Endodermal cell (in vitro differentiated cells): Measurements from ENCODE around the gene ITGB3. TPM values are rescaled to one million over a fixed set of nuclear protein-coding genes. Genes with fewer than 3 reads are reported as not detected.
A peak's percentile ranks its signal among the peaks of the same experiment; 100 is the strongest.

Experiments used
- DNase-seq: peaks from one replicate; pipeline ENCODE4 v3.0.0-alpha.2; 2017
- H3K27ac ChIP-seq: 2 replicates; pipeline ENCODE4 v1.5.1; 2013; ENCODE audit warnings: mild to moderate bottlenecking, low read depth, low read length, moderate library complexity
- H3K27me3 ChIP-seq: 2 replicates; pipeline ENCODE4 v1.6.1; 2013; ENCODE audit warnings: mild to moderate bottlenecking, low read length, moderate library complexity; ENCODE audit not compliant: insufficient read depth, control insufficient read depth, poor library complexity, severe bottlenecking
- H3K36me3 ChIP-seq: 2 replicates; pipeline ENCODE4 v1.7.0; 2013; ENCODE audit warnings: mild to moderate bottlenecking, low read length, moderate library complexity; ENCODE audit not compliant: control insufficient read depth, insufficient read depth
- H3K4me1 ChIP-seq: one replicate; pipeline ENCODE4 v1.7.0; 2013; ENCODE audit warnings: low read length; ENCODE audit not compliant: control insufficient read depth, insufficient read depth
- H3K4me3 ChIP-seq: 2 replicates; pipeline ENCODE4 v1.5.1; 2013; ENCODE audit warnings: mild to moderate bottlenecking, low read length, moderate library complexity
- H3K9ac ChIP-seq: 2 replicates; pipeline ENCODE4 v1.6.1; 2013; ENCODE audit warnings: mild to moderate bottlenecking, low read length, moderate library complexity; ENCODE audit not compliant: poor library complexity, severe bottlenecking; ENCODE audit errors: extremely low read depth
- H3K9me3 ChIP-seq: 2 replicates; pipeline ENCODE4 v1.6.1; 2013; ENCODE audit warnings: mild to moderate bottlenecking, low read length, moderate library complexity; ENCODE audit not compliant: control insufficient read depth
- H3K27ac Mint-ChIP-seq: 2 replicates; pipeline ENCODE4 v1.8.0; 2020; ENCODE audit warnings: mixed read lengths
- H3K27me3 Mint-ChIP-seq: 2 replicates; pipeline ENCODE4 v1.8.0; 2021; ENCODE audit warnings: mild to moderate bottlenecking, mixed read lengths; ENCODE audit not compliant: insufficient read depth
- H3K36me3 Mint-ChIP-seq: 2 replicates; pipeline ENCODE4 v1.8.0; 2020; ENCODE audit warnings: low read depth, mixed read lengths
- H3K4me1 Mint-ChIP-seq: 2 replicates; pipeline ENCODE4 v1.8.0; 2020; ENCODE audit warnings: mixed read lengths
- H3K4me3 Mint-ChIP-seq: 2 replicates; pipeline ENCODE4 v1.8.0; 2020; ENCODE audit warnings: mild to moderate bottlenecking, moderate library complexity, mixed read lengths
- H3K9me3 Mint-ChIP-seq: 2 replicates; pipeline ENCODE4 v1.8.0; 2020; ENCODE audit warnings: mild to moderate bottlenecking, mixed read lengths
- WGBS, 2 experiments: methylation state at CpG; one replicate each; pipeline versions ENCODE4 v1.1.5 to v1.1.7; 2013; ENCODE audit warnings: missing lambda C conversion rate in 2 of 2, mixed read lengths in 1 of 2; ENCODE audit not compliant: insufficient coverage in 1 of 2, insufficient read length in 1 of 2; 5-methylcytosine and 5-hydroxymethylcytosine counted together
- total RNA-seq, 2 donors: library from RNA; stranded (reverse); fragmentation: NEBNext Ultra II Directional in 1 of 2; extraction: Animal tissue kit (Norgen Biotek cat#: 25700) in 1 of 2; gene quantifications; 2 replicates in 1 of 2; 3 replicates in 1 of 2; pipeline ENCODE4 v1.2.1, GENCODE V29; 2021
- TF ChIP-seq, protein P1 (sequence below): fragments of 200-600 bp; sonication (generic); conservative IDR thresholded peaks from 2 replicates; pipeline ENCODE4 v1.5.0; 2021; ENCODE audit warnings: antibody characterized with exemption, mild to moderate bottlenecking

Gene ITGB3
- total RNA-seq, 2 donors from 2014 or later, result 0.51 to 0.73 TPM

DNA sequence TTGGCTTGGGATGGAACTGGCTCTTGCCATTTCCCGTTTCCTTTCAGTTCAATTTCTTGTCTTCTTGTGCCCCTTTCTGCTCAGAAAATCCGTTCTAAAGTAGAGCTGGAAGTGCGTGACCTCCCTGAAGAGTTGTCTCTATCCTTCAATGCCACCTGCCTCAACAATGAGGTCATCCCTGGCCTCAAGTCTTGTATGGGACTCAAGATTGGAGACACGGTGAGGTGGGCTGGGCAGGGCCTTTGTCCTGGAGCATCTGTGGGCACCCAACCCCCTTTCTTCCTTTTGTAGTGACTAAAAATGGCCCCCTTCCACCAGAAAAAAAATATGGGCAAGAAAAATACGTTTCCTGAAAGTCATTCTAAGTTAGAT lies 37.2 kb downstream of the ITGB3 start:
- DNase-seq, result no peak
- Histone ChIP-seq H3K9ac (no peak overlapping the region), H3K27ac (no peak overlapping the region), H3K9me3 (no peaks in the 10 kb centered on the region), H3K27me3 (no peaks in the 10 kb centered on the region), H3K4me3 (no peak overlapping the region), H3K4me1 (no peaks in the 10 kb centered on the region), H3K36me3 (no peaks in the 10 kb centered on the region)
- no peaks in the 10 kb centered on the region for H3K36me3 Mint-ChIP-seq
- H3K27me3 Mint-ChIP-seq, result peaks cover 58% of the 10 kb centered on the region
- H3K9me3 Mint-ChIP-seq, result no peaks in the 10 kb centered on the region
- H3K27ac Mint-ChIP-seq, result peak overlapping the region; percentile 9
- TF ChIP-seq, protein P1, sequence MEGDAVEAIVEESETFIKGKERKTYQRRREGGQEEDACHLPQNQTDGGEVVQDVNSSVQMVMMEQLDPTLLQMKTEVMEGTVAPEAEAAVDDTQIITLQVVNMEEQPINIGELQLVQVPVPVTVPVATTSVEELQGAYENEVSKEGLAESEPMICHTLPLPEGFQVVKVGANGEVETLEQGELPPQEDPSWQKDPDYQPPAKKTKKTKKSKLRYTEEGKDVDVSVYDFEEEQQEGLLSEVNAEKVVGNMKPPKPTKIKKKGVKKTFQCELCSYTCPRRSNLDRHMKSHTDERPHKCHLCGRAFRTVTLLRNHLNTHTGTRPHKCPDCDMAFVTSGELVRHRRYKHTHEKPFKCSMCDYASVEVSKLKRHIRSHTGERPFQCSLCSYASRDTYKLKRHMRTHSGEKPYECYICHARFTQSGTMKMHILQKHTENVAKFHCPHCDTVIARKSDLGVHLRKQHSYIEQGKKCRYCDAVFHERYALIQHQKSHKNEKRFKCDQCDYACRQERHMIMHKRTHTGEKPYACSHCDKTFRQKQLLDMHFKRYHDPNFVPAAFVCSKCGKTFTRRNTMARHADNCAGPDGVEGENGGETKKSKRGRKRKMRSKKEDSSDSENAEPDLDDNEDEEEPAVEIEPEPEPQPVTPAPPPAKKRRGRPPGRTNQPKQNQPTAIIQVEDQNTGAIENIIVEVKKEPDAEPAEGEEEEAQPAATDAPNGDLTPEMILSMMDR, result no peak
- peaks cover 3% of the 10 kb centered on the region for H3K4me1 Mint-ChIP-seq
- 88 to 92% methylated on average over 4 to 5 of the region's 5 CpGs for WGBS, 2 experiments
- H3K4me3 Mint-ChIP-seq, result no peak overlapping the region

DNA sequence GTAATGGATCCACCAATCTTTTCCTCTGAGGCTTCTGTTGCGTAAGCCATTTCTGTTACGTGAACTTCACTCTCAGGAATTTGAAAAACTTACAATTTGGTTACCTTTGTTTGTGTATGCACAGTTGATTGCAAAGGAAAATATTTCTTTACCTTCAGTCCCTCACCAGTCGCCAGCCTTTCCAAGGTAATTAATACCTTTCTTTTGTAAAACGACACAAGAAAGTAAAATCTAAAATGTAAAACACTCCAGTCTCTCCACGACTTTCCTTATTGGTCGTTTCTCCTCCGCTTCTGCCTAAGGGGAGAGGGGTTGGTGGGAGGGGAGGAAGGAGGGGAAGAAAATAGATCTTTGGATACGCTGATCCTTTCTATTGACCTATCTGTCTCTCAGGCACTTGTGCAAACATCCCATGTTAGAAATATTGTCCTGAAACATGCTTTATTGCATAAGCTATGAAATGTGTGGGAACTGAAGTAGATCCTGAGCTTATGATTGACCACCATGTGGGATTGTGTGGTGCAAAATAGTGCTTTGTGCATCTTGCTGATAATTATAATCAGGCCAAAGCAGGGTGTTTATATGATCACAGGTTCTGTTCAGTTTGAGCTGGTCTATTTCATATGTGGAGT lies 37.7 kb downstream of the ITGB3 start:
- H3K9me3 Mint-ChIP-seq, result no peaks in the 10 kb centered on the region
- H3K4me3 ChIP-seq, result no peak overlapping the region
- H3K36me3 ChIP-seq, result no peaks in the 10 kb centered on the region
- H3K27ac Mint-ChIP-seq, result no peak overlapping the region
- no peaks in the 10 kb centered on the region for H3K4me1 ChIP-seq
- DNase-seq, result no peak
- no peak overlapping the region for H3K27ac ChIP-seq
- 83 to 90% methylated on average over 2 to 8 of the region's 8 CpGs for WGBS, 2 experiments
- TF ChIP-seq, protein P1, result no peak
- peaks cover 56% of the 10 kb centered on the region for H3K27me3 Mint-ChIP-seq
- no peak overlapping the region for H3K4me3 Mint-ChIP-seq
- no peaks in the 10 kb centered on the region for H3K27me3 ChIP-seq
- H3K9me3 ChIP-seq, result no peaks in the 10 kb centered on the region
- peaks cover 3% of the 10 kb centered on the region for H3K4me1 Mint-ChIP-seq
- H3K9ac ChIP-seq, result no peak overlapping the region
- H3K36me3 Mint-ChIP-seq, result no peaks in the 10 kb centered on the region

DNA sequence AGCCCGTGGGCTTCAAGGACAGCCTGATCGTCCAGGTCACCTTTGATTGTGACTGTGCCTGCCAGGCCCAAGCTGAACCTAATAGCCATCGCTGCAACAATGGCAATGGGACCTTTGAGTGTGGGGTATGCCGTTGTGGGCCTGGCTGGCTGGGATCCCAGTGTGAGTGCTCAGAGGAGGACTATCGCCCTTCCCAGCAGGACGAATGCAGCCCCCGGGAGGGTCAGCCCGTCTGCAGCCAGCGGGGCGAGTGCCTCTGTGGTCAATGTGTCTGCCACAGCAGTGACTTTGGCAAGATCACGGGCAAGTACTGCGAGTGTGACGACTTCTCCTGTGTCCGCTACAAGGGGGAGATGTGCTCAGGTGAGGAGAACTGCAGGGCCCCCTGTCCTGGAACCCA lies 38.6 kb downstream of the ITGB3 start:
- Mint-ChIP-seq H3K9me3 (no peaks in the 10 kb centered on the region), H3K27me3 (peaks cover 55% of the 10 kb centered on the region), H3K4me3 (no peak overlapping the region), H3K36me3 (no peaks in the 10 kb centered on the region), H3K27ac (no peak overlapping the region), H3K4me1 (peaks cover 3% of the 10 kb centered on the region)
- Histone ChIP-seq H3K4me3 (no peak overlapping the region), H3K27me3 (no peaks in the 10 kb centered on the region), H3K9ac (no peak overlapping the region), H3K9me3 (no peaks in the 10 kb centered on the region), H3K27ac (no peak overlapping the region), H3K36me3 (no peaks in the 10 kb centered on the region), H3K4me1 (no peaks in the 10 kb centered on the region)
- TF ChIP-seq, protein P1, result no peak
- 94 to 95% methylated on average over 12 to 14 of the region's 14 CpGs for WGBS, 2 experiments
- DNase-seq, result no peak
